Astrocyte of the spinal cord (primary cell): ENCODE data around the gene MAPK11.
A peak's percentile ranks its signal among the peaks of the same experiment; 100 is the strongest.

Source experiments
- DNase-seq: peaks from one replicate; pipeline ENCODE4 v3.0.0; 2011; ENCODE audit warnings: low read depth, low spot score
- H3K4me3 ChIP-seq: 2 replicates; pipeline ENCODE4 v1.5.1; 2011; ENCODE audit warnings: low read depth, mild to moderate bottlenecking, low read length, moderate library complexity
- in situ Hi-C: cut with HindIII; loops from 2 replicates; pipeline ENCODE4 v1.10.0; 2017; ENCODE audit warnings: low sequenced_read_pairs
- TF ChIP-seq, protein P1 (sequence below): IDR thresholded peaks from 2 replicates; pipeline ENCODE4 v1.5.1; 2012; ENCODE audit warnings: low read depth, mild to moderate bottlenecking, low read length, inconsistent platforms

Gene MAPK11

DNA sequence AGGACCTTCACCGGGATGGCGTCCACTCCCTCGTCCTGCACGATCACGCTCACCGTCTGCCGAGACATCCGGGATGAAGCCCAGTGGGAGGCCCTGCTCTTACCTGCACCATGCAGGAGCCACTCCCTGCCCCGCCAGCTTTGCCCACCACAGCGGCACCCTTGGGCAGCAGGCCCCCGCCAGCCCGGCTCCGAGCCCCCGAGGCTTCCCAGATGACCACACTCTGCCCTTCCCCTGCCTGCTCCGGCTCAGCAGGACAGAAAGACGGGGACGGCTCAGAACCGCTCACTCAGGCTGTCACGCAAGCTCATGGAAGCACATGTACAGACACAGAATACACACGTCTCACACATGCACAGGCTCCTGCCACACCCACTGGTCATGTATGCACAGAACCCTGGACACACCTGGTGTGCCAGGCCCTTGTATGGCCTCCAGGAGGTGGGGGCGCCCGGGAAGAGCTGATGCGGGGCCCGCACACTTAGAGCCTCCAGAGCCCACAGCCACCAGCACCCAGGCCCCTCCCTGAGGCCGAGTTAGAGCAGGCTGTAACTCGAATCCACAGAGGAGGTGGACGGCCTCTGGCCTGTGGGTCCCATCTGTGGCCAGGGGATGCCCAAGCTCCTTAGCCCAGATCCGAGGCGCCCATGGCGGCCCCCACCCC, 8.9 kb upstream of the MAPK11 start:
- no peak overlapping the region for H3K4me3 ChIP-seq
- no peak for DNase-seq
- TF ChIP-seq, protein P1, sequence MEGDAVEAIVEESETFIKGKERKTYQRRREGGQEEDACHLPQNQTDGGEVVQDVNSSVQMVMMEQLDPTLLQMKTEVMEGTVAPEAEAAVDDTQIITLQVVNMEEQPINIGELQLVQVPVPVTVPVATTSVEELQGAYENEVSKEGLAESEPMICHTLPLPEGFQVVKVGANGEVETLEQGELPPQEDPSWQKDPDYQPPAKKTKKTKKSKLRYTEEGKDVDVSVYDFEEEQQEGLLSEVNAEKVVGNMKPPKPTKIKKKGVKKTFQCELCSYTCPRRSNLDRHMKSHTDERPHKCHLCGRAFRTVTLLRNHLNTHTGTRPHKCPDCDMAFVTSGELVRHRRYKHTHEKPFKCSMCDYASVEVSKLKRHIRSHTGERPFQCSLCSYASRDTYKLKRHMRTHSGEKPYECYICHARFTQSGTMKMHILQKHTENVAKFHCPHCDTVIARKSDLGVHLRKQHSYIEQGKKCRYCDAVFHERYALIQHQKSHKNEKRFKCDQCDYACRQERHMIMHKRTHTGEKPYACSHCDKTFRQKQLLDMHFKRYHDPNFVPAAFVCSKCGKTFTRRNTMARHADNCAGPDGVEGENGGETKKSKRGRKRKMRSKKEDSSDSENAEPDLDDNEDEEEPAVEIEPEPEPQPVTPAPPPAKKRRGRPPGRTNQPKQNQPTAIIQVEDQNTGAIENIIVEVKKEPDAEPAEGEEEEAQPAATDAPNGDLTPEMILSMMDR, result no peak
- in situ Hi-C loops, result no loop called here

- H3K4me3 ChIP-seq, result no peak overlapping the region
- DNase-seq, result no peak
- TF ChIP-seq, protein P1, result no peak
- in situ Hi-C loops, result no loop called here
These were observed 8.3 kb upstream of the MAPK11 start for GRCh38 chr22:50278461-50278860.

GRCh38 chr22:50277761-50278160, 7.6 kb upstream of the MAPK11 start:
- in situ Hi-C loops, result no loop called here

GRCh38 chr22:50276143-50276542, 6.0 kb upstream of the MAPK11 start:
- no peak overlapping the region for H3K4me3 ChIP-seq
- in situ Hi-C loops, result no loop called here
- peak; percentile 49 for DNase-seq
- TF ChIP-seq, protein P1, result peak; percentile 47

More at GRCh38 chr22:50277761-50278160, 7.6 kb upstream of the MAPK11 start:
- no peak overlapping the region for H3K4me3 ChIP-seq
- no peak for DNase-seq
- TF ChIP-seq, protein P1, result no peak

DNA sequence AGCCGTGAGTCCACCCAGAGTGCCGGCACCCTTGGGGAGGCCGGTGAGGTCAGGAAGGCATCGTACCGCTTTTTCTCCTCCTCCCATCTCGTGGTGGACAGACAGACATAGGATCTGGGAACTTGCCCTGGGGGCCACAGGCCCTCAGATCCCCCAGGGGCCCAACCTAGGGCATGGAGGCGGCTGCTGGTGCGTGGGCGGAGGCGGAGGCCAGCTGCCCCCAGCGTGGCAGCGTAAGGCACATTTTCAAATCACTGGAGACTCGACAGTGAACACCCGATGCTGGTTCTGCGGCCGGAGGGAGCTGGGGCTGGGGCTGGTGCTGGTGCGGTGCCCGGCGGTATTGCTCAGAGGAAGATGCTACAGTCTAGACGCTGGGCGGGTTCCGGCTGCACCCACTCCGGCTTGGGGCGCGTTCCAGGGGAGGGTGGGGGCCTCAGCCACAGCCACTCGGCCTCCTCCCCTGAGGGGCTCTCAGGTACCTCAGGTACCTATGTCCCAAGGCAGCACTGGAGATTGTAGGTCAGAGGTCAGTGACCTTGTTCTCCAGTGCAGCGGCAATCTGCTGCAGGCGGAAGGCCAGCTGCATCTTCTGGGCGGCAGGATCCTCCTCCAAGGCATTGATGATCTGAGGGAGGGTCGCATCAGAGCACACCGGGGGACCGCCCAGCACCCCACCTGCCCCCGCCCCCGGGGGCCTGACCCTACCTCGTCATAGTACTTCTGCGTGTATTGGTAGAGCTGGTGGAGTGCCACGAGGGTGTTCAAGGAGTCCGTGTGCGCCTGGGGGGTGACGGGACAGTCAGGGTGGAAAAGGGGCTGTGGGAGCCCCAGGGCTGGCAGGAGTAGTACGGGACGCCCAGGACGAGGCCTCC, 5.2 kb upstream of the MAPK11 start:
- no peak for DNase-seq
- TF ChIP-seq, protein P1, result no peak
- no peak overlapping the region for H3K4me3 ChIP-seq
- in situ Hi-C loops, result no loop called here

DNA sequence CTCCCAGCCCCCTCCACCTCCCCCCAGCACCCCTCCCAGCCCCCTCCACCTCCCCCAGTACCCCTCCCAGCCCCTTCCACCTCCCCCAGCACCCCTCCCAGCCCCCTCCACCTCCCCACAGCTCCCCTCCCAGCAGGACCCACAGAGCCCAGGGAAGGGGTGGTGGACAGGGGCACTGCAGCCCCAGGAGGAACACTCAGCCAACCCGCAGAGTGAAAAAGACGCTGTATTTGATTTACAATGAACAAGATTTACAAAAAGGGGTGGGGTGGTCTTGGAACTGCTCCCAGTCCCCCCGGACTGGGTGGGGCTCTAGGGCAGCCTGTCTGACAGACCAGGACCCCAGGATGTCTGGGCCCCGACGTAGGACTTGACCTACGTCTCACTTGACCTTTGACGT, 4.6 kb upstream of the MAPK11 start:
- in situ Hi-C loops, result no loop called here
- TF ChIP-seq, protein P1, result no peak
- H3K4me3 ChIP-seq, result no peak overlapping the region
- no peak for DNase-seq
